ENCODE data around the gene GTF3C2.

DNA sequence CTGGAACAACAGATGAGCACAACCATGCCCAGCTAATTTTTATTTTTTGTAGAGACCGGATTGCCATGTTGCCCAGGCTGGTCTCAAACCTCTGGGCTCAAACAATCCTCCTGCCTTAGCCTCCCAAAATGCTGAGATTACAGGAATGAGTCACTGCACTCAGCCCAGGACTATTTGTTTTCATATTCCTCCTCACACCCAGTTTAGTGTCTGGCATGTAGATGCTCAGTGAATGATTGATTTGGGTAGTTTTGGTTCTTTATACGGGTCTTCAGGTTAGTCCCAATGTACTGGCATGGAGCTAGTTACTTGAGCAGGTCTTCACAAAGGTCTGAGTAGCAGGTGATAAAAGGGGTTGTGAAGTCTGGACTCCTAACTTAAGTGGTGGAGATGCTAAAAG lies 7.4 kb upstream of the GTF3C2 start:
- TF ChIP-seq, protein P1, sequence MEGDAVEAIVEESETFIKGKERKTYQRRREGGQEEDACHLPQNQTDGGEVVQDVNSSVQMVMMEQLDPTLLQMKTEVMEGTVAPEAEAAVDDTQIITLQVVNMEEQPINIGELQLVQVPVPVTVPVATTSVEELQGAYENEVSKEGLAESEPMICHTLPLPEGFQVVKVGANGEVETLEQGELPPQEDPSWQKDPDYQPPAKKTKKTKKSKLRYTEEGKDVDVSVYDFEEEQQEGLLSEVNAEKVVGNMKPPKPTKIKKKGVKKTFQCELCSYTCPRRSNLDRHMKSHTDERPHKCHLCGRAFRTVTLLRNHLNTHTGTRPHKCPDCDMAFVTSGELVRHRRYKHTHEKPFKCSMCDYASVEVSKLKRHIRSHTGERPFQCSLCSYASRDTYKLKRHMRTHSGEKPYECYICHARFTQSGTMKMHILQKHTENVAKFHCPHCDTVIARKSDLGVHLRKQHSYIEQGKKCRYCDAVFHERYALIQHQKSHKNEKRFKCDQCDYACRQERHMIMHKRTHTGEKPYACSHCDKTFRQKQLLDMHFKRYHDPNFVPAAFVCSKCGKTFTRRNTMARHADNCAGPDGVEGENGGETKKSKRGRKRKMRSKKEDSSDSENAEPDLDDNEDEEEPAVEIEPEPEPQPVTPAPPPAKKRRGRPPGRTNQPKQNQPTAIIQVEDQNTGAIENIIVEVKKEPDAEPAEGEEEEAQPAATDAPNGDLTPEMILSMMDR (IDR thresholded peaks at IDR 0.05; ENCODE audit: insufficient read depth, low read depth, low read length), result no peak
- no peak for TF ChIP-seq EZH2 (IDR thresholded peaks at IDR 0.05; ENCODE audit: insufficient read depth, low read length)
